HuH-7.5 (cell line): ENCODE data around the gene ARL13B.
"Not testable (repeated sequence)": the region's sequence is repeated elsewhere in the genome, so short reads cannot be mapped to it uniquely, and the experiment has no call there.

ENCODE experiments used
- DNase-seq: peaks from one replicate; pipeline ENCODE4 v3.0.0; 2011; ENCODE audit warnings: low spot score

ARL13B gene

GRCh38 chr3:94001191-94001590 lies 21.2 kb downstream of the ARL13B start:
- no peak for DNase-seq

GRCh38 chr3:94001827-94002495 lies 22.0 kb downstream of the ARL13B start:
- DNase-seq, result no peak

GRCh38 chr3:94004301-94004910 lies 24.5 kb downstream of the ARL13B start:
- peak; percentile 33 for DNase-seq

- no peak for DNase-seq
Measured at GRCh38 chr3:94008253-94008652, 28.3 kb downstream of the ARL13B start.

- no peak for DNase-seq
Measured at GRCh38 chr3:94009608-94010007, 29.7 kb downstream of the ARL13B start.

- no peak for DNase-seq
Measured at GRCh38 chr3:94011233-94011711, 31.3 kb downstream of the ARL13B start.

GRCh38 chr3:94012185-94012584 lies 32.2 kb downstream of the ARL13B start:
- DNase-seq, result no peak

GRCh38 chr3:94015025-94015424 lies 35.1 kb downstream of the ARL13B start:
- DNase-seq, result no peak

GRCh38 chr3:94019659-94020058 lies 39.7 kb downstream of the ARL13B start:
- no peak for DNase-seq

- DNase-seq, result no peak
Measured at GRCh38 chr3:94020293-94020692, 40.3 kb downstream of the ARL13B start.

GRCh38 chr3:94024385-94024784 lies 44.4 kb downstream of the ARL13B start:
- DNase-seq, result no peak

- DNase-seq, result no peak
Measured at GRCh38 chr3:94026623-94027022, 46.7 kb downstream of the ARL13B start.

- DNase-seq, result no peak
Measured at GRCh38 chr3:94028093-94028837, 48.3 kb downstream of the ARL13B start, which contains the start of gene STX19. TSS of gene STX19 (minus strand) at chr3:94028597. CDS start at chr3:94015269, 13,328 bp downstream.

GRCh38 chr3:94036909-94037507 lies 57.1 kb downstream of the ARL13B start:
- peak; percentile 65 for DNase-seq

GRCh38 chr3:94043285-94043684 lies 63.3 kb downstream of the ARL13B start:
- no peak for DNase-seq

GRCh38 chr3:94044100-94044936 lies 64.4 kb downstream of the ARL13B start:
- DNase-seq, result not testable (repeated sequence)

GRCh38 chr3:94046533-94046932 lies 66.6 kb downstream of the ARL13B start:
- no peak for DNase-seq

- no peak for DNase-seq
Measured at GRCh38 chr3:94049267-94049666, 69.3 kb downstream of the ARL13B start.

GRCh38 chr3:94050546-94050945 lies 70.6 kb downstream of the ARL13B start:
- no peak for DNase-seq

GRCh38 chr3:94061297-94061696 lies 81.3 kb downstream of the ARL13B start:
- no peak for DNase-seq
